SK-N-SH (cell line): ENCODE results near the gene EHD3. TPM values are rescaled to one million over a fixed set of nuclear protein-coding genes. Genes with fewer than 3 reads are reported as not detected.

Source experiments
- CTCF ChIA-PET: fragments of 300-600, 350-600 bp; formaldehyde crosslinking; extraction: SDS; loops from one replicate; lab custom pipeline; 2021; lab: Yijun Ruan, JAX
- POLR2A ChIA-PET: fragments of 350-600 bp; sonication (Branson Sonifier 250); formaldehyde crosslinking; extraction: SDS; loops from one replicate; lab custom pipeline; 2020; ENCODE audit warnings: antibody characterized with exemption, inconsistent platforms; lab: Yijun Ruan, JAX
- DNase-seq: peaks from one replicate; pipeline ENCODE4 v3.0.0; 2012
- H2AFZ ChIP-seq: fragments of 200-600 bp; sonication (generic); 2 replicates; pipeline ENCODE4 v1.8.1; 2016; ENCODE audit warnings: antibody characterized with exemption, mild to moderate bottlenecking, low read depth
- H3F3A ChIP-seq: fragments of 200-600 bp; sonication (generic); replicated peaks from 2 replicates; pipeline ENCODE3; 2016; ENCODE audit warnings: antibody characterized with exemption, mild to moderate bottlenecking; ENCODE audit not compliant: insufficient read depth
- H3K27ac ChIP-seq, 2 experiments: fragments of 200-500 bp in 1 of 2; fragments of 200-600 bp in 1 of 2; sonication (Bioruptor generic) in 1 of 2; sonication (generic), shearing (Covaris generic) in 1 of 2; 2 replicates each; pipeline versions ENCODE4 v1.5.1 to v1.6.1; 2014 to 2016; ENCODE audit warnings: low read depth in 2 of 2, inconsistent platforms in 1 of 2, low read length in 1 of 2, mild to moderate bottlenecking in 1 of 2, mixed read lengths in 1 of 2
- H3K27me3 ChIP-seq: fragments of 200-600 bp; sonication (generic), shearing (Covaris generic); 2 replicates; pipeline ENCODE4 v1.6.1; 2016; ENCODE audit warnings: mixed run types; ENCODE audit not compliant: insufficient read depth
- H3K36me3 ChIP-seq, 2 experiments: fragments of 200-500 bp in 1 of 2; fragments of 200-600 bp in 1 of 2; sonication (Bioruptor generic) in 1 of 2; sonication (generic) in 1 of 2; replicated peaks in 1 of 2; 2 replicates each; pipeline versions ENCODE3 to v1.5.1; 2014 to 2016; ENCODE audit warnings: low read length in 1 of 2, mild to moderate bottlenecking in 1 of 2; ENCODE audit not compliant: insufficient read depth in 2 of 2, control insufficient read depth in 1 of 2
- H3K4me1 ChIP-seq, 2 experiments: fragments of 200-500 bp in 1 of 2; fragments of 200-600 bp in 1 of 2; sonication (Bioruptor generic) in 1 of 2; sonication (generic), shearing (Covaris generic) in 1 of 2; 2 replicates each; pipeline versions ENCODE4 v1.5.1 to v1.6.1; 2014 to 2016; ENCODE audit warnings: low read depth in 1 of 2, low read length in 1 of 2, mixed run types in 1 of 2; ENCODE audit not compliant: insufficient read depth in 2 of 2, control insufficient read depth in 1 of 2
- H3K4me2 ChIP-seq: fragments of 200-600 bp; sonication (generic), shearing (Covaris generic); 2 replicates; pipeline ENCODE4 v1.6.1; 2017; ENCODE audit warnings: mixed run types
- H3K4me3 ChIP-seq, 2 experiments: fragments of 200-500 bp in 1 of 2; fragments of 200-600 bp in 1 of 2; sonication (Bioruptor generic) in 1 of 2; sonication (generic), shearing (Covaris generic) in 1 of 2; 2 replicates each; pipeline versions ENCODE4 v1.5.1 to v1.8.1; 2014 to 2016; ENCODE audit warnings: low read depth in 2 of 2, inconsistent platforms in 1 of 2, low read length in 1 of 2, mild to moderate bottlenecking in 1 of 2, mixed read lengths in 1 of 2, moderate library complexity in 1 of 2
- H3K79me2 ChIP-seq: fragments of 200-600 bp; sonication (generic); 2 replicates; pipeline ENCODE4 v1.8.1; 2017; ENCODE audit warnings: mild to moderate bottlenecking; ENCODE audit not compliant: insufficient read depth
- H3K9ac ChIP-seq: fragments of 200-600 bp; sonication (generic); 2 replicates; pipeline ENCODE4 v1.6.1; 2017; ENCODE audit warnings: mixed run types
- H3K9me2 ChIP-seq: fragments of 200-600 bp; sonication (generic); 2 replicates; pipeline ENCODE4 v1.6.1; 2017; ENCODE audit warnings: mixed run types
- H3K9me3 ChIP-seq: fragments of 200-600 bp; sonication (generic); 2 replicates; pipeline ENCODE4 v1.6.1; 2017; ENCODE audit warnings: mixed run types, mild to moderate bottlenecking, moderate library complexity
- H4K20me1 ChIP-seq: fragments of 200-600 bp; sonication (generic); 2 replicates; pipeline ENCODE4 v1.6.1; 2017; ENCODE audit warnings: mild to moderate bottlenecking, mixed run types; ENCODE audit not compliant: insufficient read depth
- CHD2 ChIP-seq: fragments of 150-350 bp; IDR thresholded peaks from 2 replicates; pipeline ENCODE4 v1.6.1; 2018; ENCODE audit warnings: low read length; ENCODE audit not compliant: partially characterized antibody
- ELF1 ChIP-seq: IDR thresholded peaks from 2 replicates; pipeline ENCODE4 v1.4.0; 2012
- EZH2phosphoT487 ChIP-seq: fragments of 200-600 bp; sonication (generic); IDR thresholded peaks from 2 replicates; pipeline ENCODE4 v1.6.1; 2017; ENCODE audit warnings: low read depth, mixed run types, mild to moderate bottlenecking, antibody characterized with exemption, moderate library complexity, borderline replicate concordance
- FOSL2 ChIP-seq: IDR thresholded peaks from 2 replicates; pipeline ENCODE4 v1.4.0; 2012; ENCODE audit warnings: low read depth, mild to moderate bottlenecking, moderate library complexity, borderline replicate concordance
- FOXJ3 ChIP-seq: sonication (generic); formaldehyde crosslinking; IDR thresholded peaks from 2 replicates; pipeline ENCODE4 v1.5.1; 2020; ENCODE audit warnings: mild to moderate bottlenecking, missing genetic modification reagents
- GABPA ChIP-seq: IDR thresholded peaks from 2 replicates; pipeline ENCODE4 v1.4.0; 2012; ENCODE audit warnings: low read depth, mild to moderate bottlenecking
- JUND ChIP-seq: IDR thresholded peaks from 2 replicates; pipeline ENCODE4 v1.4.0; 2012
- MEF2A ChIP-seq: IDR thresholded peaks from 2 replicates; pipeline ENCODE4 v1.4.0; 2012; ENCODE audit warnings: low read depth, borderline replicate concordance
- MXI1 ChIP-seq: IDR thresholded peaks from 2 replicates; pipeline ENCODE4 v1.6.1; 2012; ENCODE audit warnings: mild to moderate bottlenecking, low read depth, low read length, improper control_type of control experiment
- NFIC ChIP-seq: IDR thresholded peaks from 2 replicates; pipeline ENCODE4 v1.4.0; 2012; ENCODE audit warnings: borderline replicate concordance
- NRF1 ChIP-seq: IDR thresholded peaks from 2 replicates; pipeline ENCODE4 v1.6.1; 2012; ENCODE audit warnings: low read depth, mild to moderate bottlenecking, low read length
- RAD21 ChIP-seq: IDR thresholded peaks from 2 replicates; pipeline ENCODE4 v1.6.1; 2012; ENCODE audit warnings: mild to moderate bottlenecking, low read length
- SIN3A ChIP-seq: IDR thresholded peaks from 2 replicates; pipeline ENCODE4 v1.6.1; 2012; ENCODE audit warnings: low read depth, mild to moderate bottlenecking, low read length, moderate library complexity, borderline replicate concordance
- SMC3 ChIP-seq: IDR thresholded peaks from 2 replicates; pipeline ENCODE4 v1.6.1; 2012; ENCODE audit warnings: low read depth, low read length, improper control_type of control experiment
- TAF1 ChIP-seq: IDR thresholded peaks from 2 replicates; pipeline ENCODE4 v1.6.1; 2012; ENCODE audit warnings: low read depth, mild to moderate bottlenecking, low read length, moderate library complexity, borderline replicate concordance
- TCF12 ChIP-seq: IDR thresholded peaks from 2 replicates; pipeline ENCODE4 v1.4.0; 2012
- TEAD4 ChIP-seq: IDR thresholded peaks from 2 replicates; pipeline ENCODE4 v1.4.0; 2012; ENCODE audit warnings: mild to moderate bottlenecking, borderline replicate concordance; ENCODE audit not compliant: insufficient read depth
- WGBS: methylation state at CpG from one replicate; pipeline ENCODE4 v1.1.6; 2017; ENCODE audit warnings: low lambda C conversion rate; 5-methylcytosine and 5-hydroxymethylcytosine counted together
- polyA plus RNA-seq, 3 experiments: library from polyadenylated mRNA; depleted of rRNA; stranded (reverse); fragments of >200 nt; gene quantifications; 2 replicates each; pipeline ENCODE4 v1.2.3, GENCODE V29; 2012
- TF ChIP-seq, protein P1 (sequence below): IDR thresholded peaks from 2 replicates; pipeline ENCODE4 v1.6.1; 2012; ENCODE audit warnings: mild to moderate bottlenecking, low read depth, low read length, moderate library complexity
- TF ChIP-seq, protein P2 (sequence below): IDR thresholded peaks from 2 replicates; pipeline ENCODE4; 2012
- TF ChIP-seq, protein P3 (sequence below): fragments of 200-600 bp; sonication (generic); IDR thresholded peaks from 2 replicates; pipeline ENCODE4 v1.6.1; 2017; ENCODE audit warnings: antibody characterized with exemption, mild to moderate bottlenecking, moderate library complexity

The EHD3 gene
- polyA plus RNA-seq, 1 of the 3 experiments (the other 2 are of a cell fraction), result 45.4 TPM

DNA sequence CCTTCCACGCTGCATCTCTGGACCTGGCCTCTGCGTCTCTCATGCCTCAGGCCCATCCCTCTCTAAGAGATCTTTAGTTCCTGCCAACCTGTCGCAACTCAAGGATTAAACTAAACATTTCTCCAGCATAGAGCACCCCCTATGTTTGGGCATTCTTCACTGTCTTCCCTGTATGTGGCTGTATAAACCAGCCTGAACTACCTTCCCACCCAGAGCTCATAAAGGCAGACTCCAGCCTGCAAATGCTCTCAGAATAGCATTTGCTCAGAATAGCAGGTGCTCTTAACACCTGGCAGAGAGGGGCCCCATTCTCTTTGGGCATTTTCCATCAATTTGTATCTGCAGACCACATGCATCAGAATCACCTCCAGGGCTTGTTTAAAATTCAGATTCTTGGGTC is 83.4 kb downstream of the EHD3 start:
- H3K9ac ChIP-seq, result no peak overlapping the region
- H3K9me2 ChIP-seq, result no peaks in the 10 kb centered on the region
- H3K4me2 ChIP-seq, result no peak overlapping the region
- H3K36me3 ChIP-seq, result no peaks in the 10 kb centered on the region
- no peak overlapping the region for H2AFZ ChIP-seq
- TF ChIP-seq EZH2phosphoT487 (no peak), GABPA (no peak), FOXJ3 (CRISPR knock-in tag) (no peak), MXI1 (no peak), RAD21 (peak; percentile 32; the same call in 1 of the 2 replicates), SMC3 (no peak), TCF12 (no peak)
- 61% methylated on average over 3 of the region's 3 CpGs for WGBS
- no peak overlapping the region for H3K27ac ChIP-seq
- H3K79me2 ChIP-seq, result no peaks in the 10 kb centered on the region
- no peaks in the 10 kb centered on the region for H3K27me3 ChIP-seq
- POLR2A ChIA-PET, result no interaction called here
- no peak for DNase-seq
- H3K4me3 ChIP-seq, result no peak overlapping the region
- no peaks in the 10 kb centered on the region for H3K9me3 ChIP-seq
- CTCF ChIA-PET, result interaction anchor here (1.0 to 2.3 kb wide), 6 partner anchors 16 to 1152 kb away, joined by 3 to 25 read pairs (median 5); partner anchors contain the start of gene GALNT14
- H3K4me1 ChIP-seq, result peaks cover 20 to 25% of the 10 kb centered on the region in 2 experiments; a peak in 3 of 4 replicates
- H3F3A ChIP-seq, result no peaks in the 10 kb centered on the region
- H4K20me1 ChIP-seq, result no peaks in the 10 kb centered on the region

GRCh38 chr2:31318361-31319336 is 84.7 kb downstream of the EHD3 start:
- WGBS, result 83% methylated on average over 10 of the region's 11 CpGs
- H3K4me1 ChIP-seq, result peaks cover 18 to 25% of the 10 kb centered on the region in 2 experiments
- POLR2A ChIA-PET, result interaction anchor here (0.6 kb wide), 1 partner anchor 117 kb away, joined by 3 read pairs; no protein-coding TSS in a partner anchor
- H3K79me2 ChIP-seq, result no peaks in the 10 kb centered on the region
- H3F3A ChIP-seq, result no peaks in the 10 kb centered on the region
- H3K4me3 ChIP-seq, result no peak overlapping the region
- no peak overlapping the region for H3K9ac ChIP-seq
- H3K4me2 ChIP-seq, result peak overlapping the region; percentile 28; the same call in 1 of the 2 replicates
- no peaks in the 10 kb centered on the region for H3K36me3 ChIP-seq
- no peaks in the 10 kb centered on the region for H3K27me3 ChIP-seq
- no peaks in the 10 kb centered on the region for H3K9me2 ChIP-seq
- DNase-seq, result no peak
- no peak overlapping the region; the same call in 1 of the 2 replicates for H2AFZ ChIP-seq
- no peaks in the 10 kb centered on the region for H4K20me1 ChIP-seq
- CTCF ChIA-PET, result interaction anchor here (1.6 to 2.3 kb wide), 3 partner anchors 15 to 180 kb away, joined by 7 to 25 read pairs (median 10); partner anchors contain the start of gene GALNT14
- H3K9me3 ChIP-seq, result no peaks in the 10 kb centered on the region
- H3K27ac ChIP-seq, result peak overlapping the region; percentile 4 to 67; a peak in 1 of 4 replicates
- TF ChIP-seq SIN3A, result no peak
- TF ChIP-seq, protein P1, sequence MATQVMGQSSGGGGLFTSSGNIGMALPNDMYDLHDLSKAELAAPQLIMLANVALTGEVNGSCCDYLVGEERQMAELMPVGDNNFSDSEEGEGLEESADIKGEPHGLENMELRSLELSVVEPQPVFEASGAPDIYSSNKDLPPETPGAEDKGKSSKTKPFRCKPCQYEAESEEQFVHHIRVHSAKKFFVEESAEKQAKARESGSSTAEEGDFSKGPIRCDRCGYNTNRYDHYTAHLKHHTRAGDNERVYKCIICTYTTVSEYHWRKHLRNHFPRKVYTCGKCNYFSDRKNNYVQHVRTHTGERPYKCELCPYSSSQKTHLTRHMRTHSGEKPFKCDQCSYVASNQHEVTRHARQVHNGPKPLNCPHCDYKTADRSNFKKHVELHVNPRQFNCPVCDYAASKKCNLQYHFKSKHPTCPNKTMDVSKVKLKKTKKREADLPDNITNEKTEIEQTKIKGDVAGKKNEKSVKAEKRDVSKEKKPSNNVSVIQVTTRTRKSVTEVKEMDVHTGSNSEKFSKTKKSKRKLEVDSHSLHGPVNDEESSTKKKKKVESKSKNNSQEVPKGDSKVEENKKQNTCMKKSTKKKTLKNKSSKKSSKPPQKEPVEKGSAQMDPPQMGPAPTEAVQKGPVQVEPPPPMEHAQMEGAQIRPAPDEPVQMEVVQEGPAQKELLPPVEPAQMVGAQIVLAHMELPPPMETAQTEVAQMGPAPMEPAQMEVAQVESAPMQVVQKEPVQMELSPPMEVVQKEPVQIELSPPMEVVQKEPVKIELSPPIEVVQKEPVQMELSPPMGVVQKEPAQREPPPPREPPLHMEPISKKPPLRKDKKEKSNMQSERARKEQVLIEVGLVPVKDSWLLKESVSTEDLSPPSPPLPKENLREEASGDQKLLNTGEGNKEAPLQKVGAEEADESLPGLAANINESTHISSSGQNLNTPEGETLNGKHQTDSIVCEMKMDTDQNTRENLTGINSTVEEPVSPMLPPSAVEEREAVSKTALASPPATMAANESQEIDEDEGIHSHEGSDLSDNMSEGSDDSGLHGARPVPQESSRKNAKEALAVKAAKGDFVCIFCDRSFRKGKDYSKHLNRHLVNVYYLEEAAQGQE, result no peak
- peak; percentile 46; the same call in 1 of the 2 replicates for TF ChIP-seq FOSL2
- no peak for TF ChIP-seq TEAD4
- TF ChIP-seq, protein P2, sequence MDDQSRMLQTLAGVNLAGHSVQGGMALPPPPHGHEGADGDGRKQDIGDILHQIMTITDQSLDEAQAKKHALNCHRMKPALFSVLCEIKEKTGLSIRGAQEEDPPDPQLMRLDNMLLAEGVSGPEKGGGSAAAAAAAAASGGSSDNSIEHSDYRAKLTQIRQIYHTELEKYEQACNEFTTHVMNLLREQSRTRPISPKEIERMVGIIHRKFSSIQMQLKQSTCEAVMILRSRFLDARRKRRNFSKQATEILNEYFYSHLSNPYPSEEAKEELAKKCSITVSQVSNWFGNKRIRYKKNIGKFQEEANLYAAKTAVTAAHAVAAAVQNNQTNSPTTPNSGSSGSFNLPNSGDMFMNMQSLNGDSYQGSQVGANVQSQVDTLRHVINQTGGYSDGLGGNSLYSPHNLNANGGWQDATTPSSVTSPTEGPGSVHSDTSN, result 0 out of 2 replicates have a peak, but pooled peaks have one; percentile 37
- no peak for TF ChIP-seq ELF1
- TF ChIP-seq MEF2A, result no peak
- TF ChIP-seq CHD2, result no peak
- no peak for TF ChIP-seq FOXJ3 (CRISPR knock-in tag)
- TF ChIP-seq NRF1, result no peak
- no peak for TF ChIP-seq TAF1
- TF ChIP-seq, protein P3, sequence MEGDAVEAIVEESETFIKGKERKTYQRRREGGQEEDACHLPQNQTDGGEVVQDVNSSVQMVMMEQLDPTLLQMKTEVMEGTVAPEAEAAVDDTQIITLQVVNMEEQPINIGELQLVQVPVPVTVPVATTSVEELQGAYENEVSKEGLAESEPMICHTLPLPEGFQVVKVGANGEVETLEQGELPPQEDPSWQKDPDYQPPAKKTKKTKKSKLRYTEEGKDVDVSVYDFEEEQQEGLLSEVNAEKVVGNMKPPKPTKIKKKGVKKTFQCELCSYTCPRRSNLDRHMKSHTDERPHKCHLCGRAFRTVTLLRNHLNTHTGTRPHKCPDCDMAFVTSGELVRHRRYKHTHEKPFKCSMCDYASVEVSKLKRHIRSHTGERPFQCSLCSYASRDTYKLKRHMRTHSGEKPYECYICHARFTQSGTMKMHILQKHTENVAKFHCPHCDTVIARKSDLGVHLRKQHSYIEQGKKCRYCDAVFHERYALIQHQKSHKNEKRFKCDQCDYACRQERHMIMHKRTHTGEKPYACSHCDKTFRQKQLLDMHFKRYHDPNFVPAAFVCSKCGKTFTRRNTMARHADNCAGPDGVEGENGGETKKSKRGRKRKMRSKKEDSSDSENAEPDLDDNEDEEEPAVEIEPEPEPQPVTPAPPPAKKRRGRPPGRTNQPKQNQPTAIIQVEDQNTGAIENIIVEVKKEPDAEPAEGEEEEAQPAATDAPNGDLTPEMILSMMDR, result no peak
- TF ChIP-seq JUND, result peak; percentile 46
- no peak; the same call in 1 of the 2 replicates for TF ChIP-seq NFIC
